ENCODE measurements around the gene PMPCA.

- TF ChIP-seq CTCF (IDR thresholded peaks at IDR 0.05) (no peak), POLR2AphosphoS5 (IDR thresholded peaks at IDR 0.05) (no peak), POLR2A (IDR thresholded peaks at IDR 0.05) (no peak)
These were observed 2.5 kb upstream of the PMPCA start for GRCh38 chr9:136407911-136408310.
